SKM-1 (cell line): ENCODE measurements around the gene AKAP12.

Experiments
- DNase-seq: peaks from one replicate; lab custom pipeline; 2025; ENCODE audit not compliant: unreplicated experiment; lab: John Stamatoyannopoulos, UW

The AKAP12 gene, protein sequence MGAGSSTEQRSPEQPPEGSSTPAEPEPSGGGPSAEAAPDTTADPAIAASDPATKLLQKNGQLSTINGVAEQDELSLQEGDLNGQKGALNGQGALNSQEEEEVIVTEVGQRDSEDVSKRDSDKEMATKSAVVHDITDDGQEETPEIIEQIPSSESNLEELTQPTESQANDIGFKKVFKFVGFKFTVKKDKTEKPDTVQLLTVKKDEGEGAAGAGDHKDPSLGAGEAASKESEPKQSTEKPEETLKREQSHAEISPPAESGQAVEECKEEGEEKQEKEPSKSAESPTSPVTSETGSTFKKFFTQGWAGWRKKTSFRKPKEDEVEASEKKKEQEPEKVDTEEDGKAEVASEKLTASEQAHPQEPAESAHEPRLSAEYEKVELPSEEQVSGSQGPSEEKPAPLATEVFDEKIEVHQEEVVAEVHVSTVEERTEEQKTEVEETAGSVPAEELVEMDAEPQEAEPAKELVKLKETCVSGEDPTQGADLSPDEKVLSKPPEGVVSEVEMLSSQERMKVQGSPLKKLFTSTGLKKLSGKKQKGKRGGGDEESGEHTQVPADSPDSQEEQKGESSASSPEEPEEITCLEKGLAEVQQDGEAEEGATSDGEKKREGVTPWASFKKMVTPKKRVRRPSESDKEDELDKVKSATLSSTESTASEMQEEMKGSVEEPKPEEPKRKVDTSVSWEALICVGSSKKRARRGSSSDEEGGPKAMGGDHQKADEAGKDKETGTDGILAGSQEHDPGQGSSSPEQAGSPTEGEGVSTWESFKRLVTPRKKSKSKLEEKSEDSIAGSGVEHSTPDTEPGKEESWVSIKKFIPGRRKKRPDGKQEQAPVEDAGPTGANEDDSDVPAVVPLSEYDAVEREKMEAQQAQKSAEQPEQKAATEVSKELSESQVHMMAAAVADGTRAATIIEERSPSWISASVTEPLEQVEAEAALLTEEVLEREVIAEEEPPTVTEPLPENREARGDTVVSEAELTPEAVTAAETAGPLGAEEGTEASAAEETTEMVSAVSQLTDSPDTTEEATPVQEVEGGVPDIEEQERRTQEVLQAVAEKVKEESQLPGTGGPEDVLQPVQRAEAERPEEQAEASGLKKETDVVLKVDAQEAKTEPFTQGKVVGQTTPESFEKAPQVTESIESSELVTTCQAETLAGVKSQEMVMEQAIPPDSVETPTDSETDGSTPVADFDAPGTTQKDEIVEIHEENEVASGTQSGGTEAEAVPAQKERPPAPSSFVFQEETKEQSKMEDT (N-terminal part only)

GRCh38 chr6:151239603-151240035 lies at the start of gene AKAP12:
TSS of gene AKAP12 (plus strand) at chr6:151239967. CDS start at chr6:151240563, 596 bp downstream.
- DNase-seq = no peak

DNA sequence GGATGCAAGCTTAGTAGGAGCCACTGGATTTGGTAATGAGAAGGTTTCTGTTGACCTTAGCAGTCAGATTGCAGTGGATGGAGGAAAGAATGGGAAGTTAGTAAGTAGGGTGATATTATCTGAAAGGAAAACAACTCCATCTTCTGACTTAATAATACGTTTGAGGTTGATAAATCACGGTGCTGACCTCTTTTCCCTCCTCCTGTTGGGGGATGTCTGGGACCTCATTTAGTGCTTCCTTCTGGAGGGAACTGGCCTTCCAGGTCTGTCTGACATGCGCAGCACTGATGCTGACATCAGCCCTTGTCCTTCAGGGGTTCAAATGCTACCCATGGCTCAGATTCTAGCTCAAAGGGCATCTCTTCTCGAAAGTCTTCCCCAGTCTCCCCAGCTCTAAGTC lies 48.2 kb upstream of the AKAP12 start:
- no peak for DNase-seq

GRCh38 chr6:151196555-151196954 lies 43.2 kb upstream of the AKAP12 start:
- DNase-seq = no peak

GRCh38 chr6:151197556-151197955 lies 42.2 kb upstream of the AKAP12 start:
- DNase-seq = no peak

DNA sequence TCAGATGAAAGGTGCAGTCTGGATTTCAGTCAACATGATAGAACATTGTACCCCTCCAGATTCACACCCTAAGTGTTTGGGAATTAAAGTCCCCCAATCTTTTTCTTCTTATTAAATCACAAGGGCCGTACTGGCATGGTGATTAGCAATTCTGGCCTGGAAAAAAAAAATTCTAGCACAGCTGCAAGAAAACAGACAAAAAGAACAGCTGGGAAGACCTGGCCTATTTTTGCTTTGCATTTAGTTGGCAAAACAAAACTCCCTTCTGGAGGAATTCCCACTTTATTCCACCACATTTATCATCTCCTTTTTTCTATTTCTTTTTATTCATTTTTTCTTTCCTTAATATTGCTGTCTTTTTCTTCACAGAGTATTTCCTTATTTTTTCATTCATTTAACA lies 39.8 kb upstream of the AKAP12 start:
- no peak for DNase-seq

GRCh38 chr6:151205721-151206600 lies 33.8 kb upstream of the AKAP12 start:
- DNase-seq = no peak

- no peak for DNase-seq
These were observed 32.1 kb upstream of the AKAP12 start for GRCh38 chr6:151207674-151208073.

DNA sequence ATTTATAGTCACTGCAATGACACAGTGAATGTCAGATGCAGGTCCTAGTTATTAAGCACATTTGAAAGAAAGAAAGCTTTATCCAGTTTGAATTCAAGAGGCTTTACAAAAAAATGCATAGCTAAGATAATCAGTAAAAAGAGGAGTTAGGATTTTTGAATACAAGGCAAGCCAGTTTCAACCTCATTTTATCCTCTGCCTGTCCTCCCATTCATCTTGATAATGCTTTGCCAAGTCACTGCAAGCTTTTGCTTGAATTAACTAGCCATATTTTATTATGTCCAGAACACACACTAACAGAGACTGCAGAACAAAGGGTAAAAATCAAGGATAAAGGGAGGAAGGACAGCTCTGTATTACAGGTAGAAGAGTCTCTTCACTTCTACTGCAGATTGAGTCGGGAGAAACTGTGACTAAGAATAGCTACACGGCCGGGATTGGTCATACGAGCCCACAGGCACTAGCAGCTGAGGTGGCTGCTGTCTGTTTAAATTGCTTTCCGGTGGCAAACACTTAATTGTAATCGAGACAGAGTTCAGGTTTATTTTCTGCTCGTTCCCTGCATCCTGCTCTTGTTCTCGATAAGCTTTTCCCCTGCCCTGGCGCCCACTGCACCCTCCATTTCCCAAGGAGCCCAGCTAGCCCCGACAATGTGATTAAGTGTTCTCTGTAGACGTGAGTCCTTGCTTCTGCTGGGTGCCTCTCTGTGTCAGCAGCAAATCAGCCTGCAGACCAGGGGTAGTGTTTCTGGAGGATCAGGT lies 30.5 kb upstream of the AKAP12 start:
- DNase-seq = no peak

DNA sequence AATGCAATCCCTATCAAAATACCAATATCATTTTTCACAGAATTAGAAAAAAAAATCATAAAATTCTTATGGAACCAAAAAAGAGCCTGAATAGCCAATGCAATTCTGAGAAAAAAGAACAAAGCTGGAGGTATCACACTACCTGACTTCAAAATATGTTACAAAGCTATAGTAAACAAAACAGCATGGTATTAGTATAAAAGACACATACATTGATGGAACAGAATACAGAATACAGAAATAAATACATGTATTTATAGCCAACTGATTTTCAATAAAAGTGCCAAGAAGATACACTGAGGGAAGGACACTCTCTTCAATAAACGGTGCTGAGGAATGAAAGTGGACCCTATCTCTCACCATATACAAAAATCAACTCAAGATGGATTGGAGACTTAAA lies 28.7 kb upstream of the AKAP12 start:
- DNase-seq = no peak

- no peak for DNase-seq
These were observed 26.4 kb upstream of the AKAP12 start for GRCh38 chr6:151213352-151213751.

DNA sequence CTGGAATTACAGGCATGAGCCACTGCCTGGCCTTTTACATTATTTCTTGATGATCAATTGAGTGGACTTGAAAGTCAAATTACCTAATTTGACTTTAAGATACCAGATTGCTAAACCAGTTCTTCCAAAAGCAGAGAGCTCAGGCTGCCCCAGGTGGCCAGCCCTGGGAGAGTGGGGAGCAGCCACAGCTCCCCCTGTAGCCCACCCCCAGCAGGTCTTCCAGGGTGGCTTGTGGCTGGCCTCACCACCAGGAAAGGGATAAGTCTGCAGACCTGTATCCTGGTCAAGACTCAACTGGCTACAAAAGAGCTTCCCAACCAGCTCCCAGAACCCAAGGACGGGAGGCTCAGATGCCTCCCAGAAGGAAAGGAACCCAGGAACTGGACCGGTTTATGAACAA lies 23.8 kb upstream of the AKAP12 start:
- DNase-seq = no peak

DNA sequence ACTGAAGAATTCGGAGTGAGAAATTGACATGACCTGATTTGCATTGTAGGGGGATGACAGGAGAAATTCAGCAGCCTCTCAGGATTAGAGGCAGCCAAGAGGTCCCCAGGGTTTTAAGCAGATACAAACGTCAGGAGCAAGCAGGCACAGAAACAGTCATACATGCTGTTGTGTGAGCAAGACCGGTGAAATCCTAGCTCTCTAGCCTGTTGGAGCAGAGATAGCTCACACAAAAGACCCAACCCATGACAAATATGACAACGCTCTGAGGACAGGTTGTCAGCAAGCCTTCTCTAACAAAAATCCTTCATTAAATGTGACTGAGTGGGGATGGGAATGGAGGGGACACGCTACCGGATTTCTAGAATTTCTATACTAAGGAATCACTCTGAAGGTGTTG lies 23.0 kb upstream of the AKAP12 start:
- DNase-seq = no peak

GRCh38 chr6:151219192-151219591 lies 20.6 kb upstream of the AKAP12 start:
- no peak for DNase-seq

DNA sequence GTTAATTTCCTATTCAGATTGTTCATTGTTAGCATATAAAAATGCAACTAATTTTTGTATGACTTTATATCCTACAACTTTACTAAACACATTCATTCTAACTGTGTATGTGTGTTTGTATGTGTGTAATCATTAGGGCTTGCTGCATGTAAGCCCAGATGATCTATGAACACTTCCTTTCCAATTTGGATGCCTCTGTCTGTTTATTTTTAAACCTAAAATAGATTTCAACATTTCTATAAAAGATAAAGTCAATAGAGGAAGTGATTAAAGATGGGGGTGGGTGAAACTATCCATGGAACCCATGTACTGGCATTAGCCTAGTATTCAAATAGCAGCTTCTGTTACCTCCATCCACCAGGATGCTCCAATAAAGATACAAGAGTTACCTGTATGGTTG lies 15.7 kb upstream of the AKAP12 start:
- DNase-seq = no peak

- no peak for DNase-seq
These were observed 13.8 kb upstream of the AKAP12 start for GRCh38 chr6:151225919-151226318.

GRCh38 chr6:151228788-151229400 lies 10.9 kb upstream of the AKAP12 start:
- DNase-seq = no peak

GRCh38 chr6:151229401-151230276 lies 10.1 kb upstream of the AKAP12 start:
- no peak for DNase-seq

DNA sequence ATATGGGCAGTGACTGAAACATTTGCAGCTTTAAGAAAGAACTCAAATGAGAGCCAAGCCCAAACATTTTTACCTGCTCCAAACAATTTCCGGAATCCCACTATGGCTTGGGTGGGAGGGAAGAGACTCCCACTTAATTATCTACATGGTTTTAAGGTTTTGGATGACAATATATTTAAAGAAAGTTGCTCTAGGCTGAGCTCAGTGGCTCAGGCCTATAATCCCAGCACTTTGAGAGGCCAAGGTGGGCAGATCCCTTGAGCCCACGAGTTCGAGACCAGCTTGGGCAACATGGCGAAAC lies 9.5 kb upstream of the AKAP12 start:
- no peak for DNase-seq
